Measurements from ENCODE around the gene DUSP22. TPM values are rescaled to one million over a fixed set of nuclear protein-coding genes. Genes with fewer than 3 reads are reported as not detected.

The DUSP22 gene
- total and polyA plus RNA-seq, 2 donors (not counting 1 experiment from before 2014, with no cell fraction given): 117 to 133 TPM

- WGBS (ENCODE audit: insufficient coverage): 7% methylated on average over 11 of the region's 24 CpGs
- Histone ChIP-seq H3K9ac (ENCODE audit: low read length) (peak overlapping the region; percentile 74), H3K36me3 (replicated peaks in 1 of 2; ENCODE audit: control extremely low read depth in 1 of 2, control insufficient read depth in 1 of 2, extremely low read depth in 1 of 2, insufficient read depth in 2 of 2, low read length in 1 of 2) (no peaks in the 10 kb centered on the region), H3K4me3 (ENCODE audit: control extremely low read depth in 1 of 5, extremely low read depth in 1 of 5, insufficient read depth in 1 of 5, low read depth in 2 of 5, low read length in 4 of 5) (peak overlapping the region; percentile 50 to 87 (median 78)), H3K79me2 (ENCODE audit: control insufficient read depth, insufficient read depth, low read length) (peaks cover 41% of the 10 kb centered on the region), H3K9me3 (ENCODE audit: control extremely low read depth in 1 of 3, control insufficient read depth in 2 of 3, insufficient read depth in 1 of 3, low read length in 2 of 3) (peaks cover 0 to 4% (median 0%) of the 10 kb centered on the region in 3 donors), H3K4me1 (ENCODE audit: control insufficient read depth in 2 of 2, insufficient read depth in 2 of 2, low read length in 2 of 2) (peaks cover 81 to 90% of the 10 kb centered on the region in 2 donors), H2AFZ (ENCODE audit: insufficient read depth, low read depth, low read length, poor library complexity, severe bottlenecking) (peak overlapping the region; percentile 57), H3K27me3 (replicated peaks in 1 of 4; ENCODE audit: control extremely low read depth in 1 of 4, control insufficient read depth in 3 of 4, insufficient read depth in 4 of 4, low read length in 3 of 4) (no peaks in the 10 kb centered on the region), H4K20me1 (ENCODE audit: control insufficient read depth, insufficient read depth, low read length, poor library complexity, severe bottlenecking) (no peaks in the 10 kb centered on the region), H3K27ac (ENCODE audit: low read length in 2 of 2) (peak overlapping the region; percentile 93 to 95), H3K4me2 (replicated peaks; ENCODE audit: low read depth, low read length, poor library complexity, severe bottlenecking) (peak overlapping the region; percentile 80)
- Mint-ChIP-seq H3K27me3 (no peaks in the 10 kb centered on the region), H3K27ac (peak overlapping the region; percentile 96), H3K4me1 (peaks cover 42% of the 10 kb centered on the region), H3K4me3 (peak overlapping the region; percentile 99), H3K9me3 (ENCODE audit: insufficient read depth) (no peaks in the 10 kb centered on the region)
- ATAC-seq (ENCODE audit: low read depth): no peak
- TF ChIP-seq CTCF (IDR thresholded peaks at IDR 0.05): no peak
- TF ChIP-seq EZH2 (IDR thresholded peaks at IDR 0.05; ENCODE audit: borderline replicate concordance, insufficient read depth, low read depth, low read length, poor library complexity, severe bottlenecking): no peak
- DNase-seq: no peak
- POLR2A ChIA-PET: interaction anchor here (0.6 to 2.2 kb wide), 15 partner anchors 12 to 205 kb away, joined by 3 to 23 read pairs (median 7); partner anchors contain the start of gene IRF4
- intact Hi-C loops (cut with micrococcal nuclease): loop anchor here (1.0 to 5.0 kb wide), 3 partner anchors 36 to 98 kb away; partner anchors contain the start of gene IRF4
- CTCF ChIA-PET: interaction anchor here (0.7 to 2.6 kb wide), 14 partner anchors 13 to 196 kb away, joined by 3 to 15 read pairs (median 4); no protein-coding TSS in a partner anchor
Measured at GRCh38 chr6:293193-294174, 1.2 kb downstream of the DUSP22 start.
